IPS DF 19.7 (cell line): ENCODE data around the gene SH3GL1.
"Not testable (repeated sequence)": the region's sequence is repeated elsewhere in the genome, so short reads cannot be mapped to it uniquely, and the experiment has no call there.

ENCODE experiments used
- DNase-seq: peaks from one replicate; pipeline ENCODE4 v3.0.0-alpha.2; 2013; ENCODE audit warnings: low read depth, low spot score

SH3GL1 gene

GRCh38 chr19:4343370-4344307, 56.7 kb downstream of the SH3GL1 start, which contains the start of gene MPND:
TSS of gene MPND (plus strand) at chr19:4343562. CDS start at chr19:4343594, 32 bp downstream.
- no peak for DNase-seq

GRCh38 chr19:4342615-4343369, 57.6 kb downstream of the SH3GL1 start:
- DNase-seq, result peak; percentile 100

GRCh38 chr19:4342314-4342614, 58.1 kb downstream of the SH3GL1 start:
- DNase-seq, result no peak

- DNase-seq, result no peak
These were observed 61.6 kb downstream of the SH3GL1 start, which contains the start of gene STAP2 for GRCh38 chr19:4338441-4339355. TSS of gene STAP2 (minus strand) at chr19:4338827. CDS start at chr19:4338753, 74 bp downstream.

DNA sequence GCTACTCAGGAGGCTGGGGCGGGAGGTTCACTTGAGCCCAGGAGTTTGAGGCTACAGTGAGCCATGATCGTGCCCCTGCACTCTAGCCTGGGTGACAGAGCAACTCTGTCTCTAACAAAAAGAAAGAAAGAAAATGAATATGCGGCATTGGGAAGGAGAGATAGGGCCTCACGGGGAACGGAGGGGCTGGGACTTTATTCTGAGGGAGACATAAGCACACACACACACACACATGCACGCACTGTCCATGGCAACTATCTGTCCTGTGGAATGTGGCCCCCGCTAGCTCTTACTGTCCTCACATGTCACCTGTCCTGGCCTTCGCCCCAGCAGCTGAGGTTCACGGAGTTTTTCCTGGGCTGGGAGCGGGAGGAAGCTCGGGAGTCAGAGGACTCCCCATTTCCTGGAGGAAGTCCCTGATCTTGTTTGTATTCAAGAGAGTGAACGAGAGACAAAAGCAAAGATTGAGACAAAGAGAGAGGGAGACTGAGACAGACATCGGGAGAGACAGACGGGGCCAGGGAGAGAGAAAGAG, 62.4 kb downstream of the SH3GL1 start:
- DNase-seq, result no peak

DNA sequence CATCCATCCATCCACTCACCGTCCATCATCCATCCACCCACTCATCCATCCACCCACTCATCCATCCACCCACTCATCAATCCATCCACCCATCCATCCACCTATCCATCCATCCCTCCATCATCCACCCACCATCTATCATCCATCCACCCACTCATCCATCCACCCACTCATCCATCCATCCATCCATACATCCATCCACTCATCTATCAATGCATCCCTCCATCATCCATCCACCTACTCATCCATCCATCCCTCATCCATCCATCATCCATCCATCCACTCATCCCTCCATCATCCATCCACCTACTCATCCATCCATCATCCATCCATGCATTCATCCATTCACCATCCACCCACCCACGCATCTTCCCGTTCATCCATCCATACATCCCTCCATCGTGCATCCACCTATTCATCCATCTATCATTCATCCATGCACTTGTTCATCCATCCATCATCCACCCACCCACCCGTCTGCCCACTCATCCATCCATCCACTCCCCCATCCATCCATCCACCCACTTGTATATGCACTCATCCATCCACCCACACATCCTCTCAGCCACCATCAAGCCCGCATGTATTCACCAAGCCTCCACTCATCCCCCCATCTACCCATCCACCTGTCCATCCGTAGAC, 65.3 kb downstream of the SH3GL1 start:
- no peak for DNase-seq

DNA sequence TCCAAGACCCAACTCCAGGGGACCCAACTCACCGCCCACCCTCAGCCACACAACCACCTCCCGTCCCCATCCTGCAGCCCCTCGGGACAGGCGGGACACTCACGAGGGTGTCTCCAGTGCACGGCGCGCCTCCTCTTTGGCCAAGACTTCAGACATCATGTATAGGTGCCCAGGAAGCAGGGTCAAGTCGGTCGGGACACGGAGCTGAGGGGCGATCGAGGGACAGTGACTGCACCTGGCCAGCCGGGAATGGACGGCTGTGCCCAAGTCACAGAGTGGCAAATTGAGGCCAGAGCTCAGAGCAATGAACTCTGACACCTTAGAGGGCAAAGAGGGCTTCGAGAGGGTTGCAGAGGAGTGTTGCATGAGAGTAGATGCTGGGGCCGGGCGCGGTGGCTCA, 70.5 kb downstream of the SH3GL1 start:
- DNase-seq, result no peak

DNA sequence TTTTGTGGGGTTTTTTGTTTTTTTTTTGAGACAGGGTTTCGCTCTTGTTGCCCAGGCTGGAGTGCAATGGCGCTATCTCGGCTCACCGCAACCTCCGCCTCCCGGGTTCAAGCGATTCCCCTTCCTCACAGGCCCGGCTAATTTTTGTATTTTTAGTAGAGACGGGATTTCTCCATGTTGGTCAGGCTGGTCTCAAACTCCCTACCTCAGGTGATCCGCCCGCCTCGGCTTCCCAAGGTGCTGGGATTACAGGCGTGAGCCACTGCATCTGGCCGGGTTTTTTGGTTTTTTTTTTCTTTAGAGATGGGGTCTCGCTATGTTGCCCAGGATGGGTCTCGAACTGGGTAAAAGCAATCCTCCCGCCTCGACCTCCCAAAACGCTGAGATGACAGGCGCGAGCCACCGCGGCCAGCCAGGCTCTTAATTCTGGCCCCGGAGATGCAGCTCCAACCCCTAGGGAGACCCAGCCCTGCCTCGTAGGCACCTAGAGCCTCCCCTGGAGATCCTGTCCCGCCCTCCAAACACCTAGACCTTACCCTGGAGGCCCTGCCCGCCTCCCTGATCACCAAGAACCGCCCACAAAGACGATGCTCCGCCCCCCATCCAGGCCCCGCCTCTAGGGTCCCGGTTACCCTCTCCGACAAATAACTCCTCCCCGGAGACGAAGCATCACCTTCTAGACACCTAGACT, 71.2 kb downstream of the SH3GL1 start:
- DNase-seq, result not testable (repeated sequence)

GRCh38 chr19:4328243-4328990, 71.9 kb downstream of the SH3GL1 start:
- DNase-seq, result no peak

GRCh38 chr19:4327877-4328242, 72.5 kb downstream of the SH3GL1 start:
- no peak for DNase-seq

GRCh38 chr19:4327252-4327876, 73.0 kb downstream of the SH3GL1 start:
- DNase-seq, result no peak

DNA sequence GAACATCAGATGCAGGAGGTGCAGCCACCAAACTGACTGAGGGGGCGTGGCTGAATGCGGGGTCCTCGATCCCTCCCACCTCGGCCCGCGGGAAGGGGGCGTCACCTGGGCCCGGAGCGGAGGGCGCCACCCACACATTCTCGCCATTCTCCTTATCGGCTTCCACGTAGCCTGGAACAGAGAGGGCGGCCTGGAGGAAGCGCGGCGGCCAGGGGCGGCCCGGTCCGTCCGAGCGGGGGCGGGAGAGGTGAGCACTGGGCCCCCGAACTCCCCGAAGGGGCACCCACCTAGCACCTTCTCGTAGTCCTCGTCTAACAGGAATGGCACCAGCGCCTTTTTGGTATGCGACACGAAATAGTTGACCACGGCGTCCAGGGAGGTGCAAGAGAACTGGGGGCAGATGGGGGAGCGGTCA, 73.5 kb downstream of the SH3GL1 start:
- DNase-seq, result no peak

GRCh38 chr19:4326215-4326836, 74.0 kb downstream of the SH3GL1 start:
- DNase-seq, result no peak

DNA sequence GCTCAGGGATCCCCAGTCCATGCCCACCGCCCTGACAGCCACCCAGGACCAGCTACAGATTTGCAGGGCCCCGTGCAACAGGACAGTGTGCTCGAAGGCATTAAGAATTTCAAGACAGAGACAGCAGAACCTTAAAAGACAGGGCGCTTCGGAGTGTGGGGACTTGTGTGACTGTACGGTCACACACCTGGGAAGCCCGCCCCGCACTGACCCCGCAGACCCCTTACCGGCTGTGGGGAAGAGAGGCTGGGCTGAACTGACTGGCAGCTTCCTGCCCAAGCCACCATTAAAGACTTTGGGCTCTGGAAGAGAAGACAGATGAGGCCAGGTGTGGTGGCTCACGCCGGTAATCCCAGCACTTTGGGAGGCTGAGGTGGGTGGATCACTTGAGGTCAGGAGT, 76.1 kb downstream of the SH3GL1 start:
- DNase-seq, result no peak

- DNase-seq, result no peak
These were observed 76.7 kb downstream of the SH3GL1 start for GRCh38 chr19:4323692-4324091.

GRCh38 chr19:4322942-4323665, 77.2 kb downstream of the SH3GL1 start:
- no peak for DNase-seq

GRCh38 chr19:4320419-4320818, 79.9 kb downstream of the SH3GL1 start:
- DNase-seq, result no peak
